ENCODE data around the gene MAPKAPK2. TPM values are rescaled to one million over a fixed set of nuclear protein-coding genes. Genes with fewer than 3 reads are reported as not detected.

The MAPKAPK2 gene
- total RNA-seq, 1 donor from 2014 or later, result 93.8 TPM

DNA sequence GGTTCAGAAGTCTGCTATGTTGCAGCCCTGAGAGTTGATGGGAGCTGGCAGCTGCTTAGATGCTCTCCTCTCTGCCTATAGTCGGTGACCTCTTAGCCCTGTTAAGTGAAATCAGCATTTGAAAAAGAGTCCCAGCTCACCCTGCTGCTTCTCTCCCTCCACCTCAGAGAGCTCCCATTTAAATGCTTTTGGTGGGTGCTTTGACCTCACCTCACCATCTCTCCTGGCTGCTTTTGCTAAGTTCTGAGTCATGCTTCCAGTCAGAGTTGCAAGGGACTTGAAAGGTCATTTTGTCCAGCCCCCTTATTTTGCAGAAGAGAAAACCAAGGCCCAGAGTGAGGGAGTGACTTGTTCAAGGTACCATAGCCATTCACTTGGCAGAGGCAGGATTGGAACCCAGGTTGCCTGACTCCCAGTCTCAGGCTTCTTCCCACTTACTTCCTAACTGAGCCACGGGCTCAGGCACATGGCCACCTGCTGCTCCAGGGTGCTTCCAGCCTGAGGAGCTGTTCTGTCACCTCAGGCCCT is 3.3 kb downstream of the MAPKAPK2 start:
- TF ChIP-seq, protein P1, sequence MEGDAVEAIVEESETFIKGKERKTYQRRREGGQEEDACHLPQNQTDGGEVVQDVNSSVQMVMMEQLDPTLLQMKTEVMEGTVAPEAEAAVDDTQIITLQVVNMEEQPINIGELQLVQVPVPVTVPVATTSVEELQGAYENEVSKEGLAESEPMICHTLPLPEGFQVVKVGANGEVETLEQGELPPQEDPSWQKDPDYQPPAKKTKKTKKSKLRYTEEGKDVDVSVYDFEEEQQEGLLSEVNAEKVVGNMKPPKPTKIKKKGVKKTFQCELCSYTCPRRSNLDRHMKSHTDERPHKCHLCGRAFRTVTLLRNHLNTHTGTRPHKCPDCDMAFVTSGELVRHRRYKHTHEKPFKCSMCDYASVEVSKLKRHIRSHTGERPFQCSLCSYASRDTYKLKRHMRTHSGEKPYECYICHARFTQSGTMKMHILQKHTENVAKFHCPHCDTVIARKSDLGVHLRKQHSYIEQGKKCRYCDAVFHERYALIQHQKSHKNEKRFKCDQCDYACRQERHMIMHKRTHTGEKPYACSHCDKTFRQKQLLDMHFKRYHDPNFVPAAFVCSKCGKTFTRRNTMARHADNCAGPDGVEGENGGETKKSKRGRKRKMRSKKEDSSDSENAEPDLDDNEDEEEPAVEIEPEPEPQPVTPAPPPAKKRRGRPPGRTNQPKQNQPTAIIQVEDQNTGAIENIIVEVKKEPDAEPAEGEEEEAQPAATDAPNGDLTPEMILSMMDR (IDR thresholded peaks at IDR 0.05; ENCODE audit: partially characterized antibody, unreplicated experiment), result no peak
- Mint-ChIP-seq H3K36me3 (ENCODE audit: unreplicated experiment) (no peaks in the 10 kb centered on the region), H3K4me1 (ENCODE audit: low read depth, unreplicated experiment) (peaks cover 51% of the 10 kb centered on the region), H3K27me3 (ENCODE audit: unreplicated experiment) (peaks cover 6% of the 10 kb centered on the region), H3K4me3 (ENCODE audit: unreplicated experiment) (peak overlapping the region; percentile 99), H3K9me3 (ENCODE audit: unreplicated experiment) (peaks cover 12% of the 10 kb centered on the region), H3K27ac (ENCODE audit: unreplicated experiment) (no peak overlapping the region)
- DNase-seq, result no peak

DNA sequence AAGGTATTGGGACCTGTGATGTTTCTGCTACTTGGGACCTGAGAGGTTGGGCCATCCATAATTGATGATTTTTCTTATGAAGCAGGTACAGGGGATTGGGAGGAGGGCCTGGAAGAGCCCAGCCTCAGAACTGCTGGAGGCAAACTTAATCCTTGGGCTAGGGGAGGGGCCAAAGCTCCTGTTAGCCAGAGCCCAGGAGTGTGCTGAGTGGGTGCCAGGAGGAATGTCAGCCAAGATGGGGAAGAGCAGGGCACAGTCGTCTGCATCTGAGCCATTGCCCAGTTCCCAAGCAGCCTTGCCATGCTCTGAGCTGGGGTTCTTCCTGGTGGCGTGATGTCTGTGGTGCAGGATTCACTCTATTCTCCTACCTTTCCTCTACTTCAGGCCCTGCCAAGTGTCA is 5.8 kb downstream of the MAPKAPK2 start:
- TF ChIP-seq, protein P1 (IDR thresholded peaks at IDR 0.05; ENCODE audit: partially characterized antibody, unreplicated experiment), result no peak

DNA sequence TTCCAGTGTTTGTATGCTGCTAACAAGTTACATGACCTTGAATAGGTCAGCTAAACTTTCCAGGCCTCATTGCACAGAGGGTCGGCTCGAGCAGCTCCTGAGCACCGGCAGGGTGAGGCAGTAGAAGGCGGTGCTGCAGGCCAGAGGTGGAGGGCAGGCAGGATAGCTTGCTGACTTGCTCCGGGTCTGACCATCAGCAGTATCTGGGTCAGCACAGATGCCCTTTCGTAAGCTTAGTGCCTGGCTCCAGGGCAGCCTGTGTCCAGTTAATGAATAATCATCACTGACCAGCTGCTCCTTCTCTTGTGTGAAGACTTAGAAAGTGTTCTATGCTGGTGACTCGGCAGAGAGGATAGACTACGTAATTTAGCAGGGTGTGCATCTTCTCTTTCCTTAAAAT is 6.9 kb downstream of the MAPKAPK2 start:
- H3K4me1 Mint-ChIP-seq (ENCODE audit: low read depth, unreplicated experiment), result peaks cover 80% of the 10 kb centered on the region
- TF ChIP-seq, protein P1 (IDR thresholded peaks at IDR 0.05; ENCODE audit: partially characterized antibody, unreplicated experiment), result no peak
- H3K27ac Mint-ChIP-seq (ENCODE audit: unreplicated experiment), result peak overlapping the region; percentile 13
- peak overlapping the region; percentile 53 for H3K4me3 Mint-ChIP-seq (ENCODE audit: unreplicated experiment)
- H3K9me3 Mint-ChIP-seq (ENCODE audit: unreplicated experiment), result peaks cover 10% of the 10 kb centered on the region
- H3K36me3 Mint-ChIP-seq (ENCODE audit: unreplicated experiment), result no peaks in the 10 kb centered on the region
- peaks cover 8% of the 10 kb centered on the region for H3K27me3 Mint-ChIP-seq (ENCODE audit: unreplicated experiment)
- no peak for DNase-seq

More for the DNA sequence above, 5.8 kb downstream of the MAPKAPK2 start:
- DNase-seq, result no peak
- Mint-ChIP-seq H3K27me3 (ENCODE audit: unreplicated experiment) (peaks cover 10% of the 10 kb centered on the region), H3K4me3 (ENCODE audit: unreplicated experiment) (peak overlapping the region; percentile 59), H3K4me1 (ENCODE audit: low read depth, unreplicated experiment) (peaks cover 73% of the 10 kb centered on the region), H3K27ac (ENCODE audit: unreplicated experiment) (peak overlapping the region; percentile 25), H3K36me3 (ENCODE audit: unreplicated experiment) (no peaks in the 10 kb centered on the region), H3K9me3 (ENCODE audit: unreplicated experiment) (peaks cover 14% of the 10 kb centered on the region)

DNA sequence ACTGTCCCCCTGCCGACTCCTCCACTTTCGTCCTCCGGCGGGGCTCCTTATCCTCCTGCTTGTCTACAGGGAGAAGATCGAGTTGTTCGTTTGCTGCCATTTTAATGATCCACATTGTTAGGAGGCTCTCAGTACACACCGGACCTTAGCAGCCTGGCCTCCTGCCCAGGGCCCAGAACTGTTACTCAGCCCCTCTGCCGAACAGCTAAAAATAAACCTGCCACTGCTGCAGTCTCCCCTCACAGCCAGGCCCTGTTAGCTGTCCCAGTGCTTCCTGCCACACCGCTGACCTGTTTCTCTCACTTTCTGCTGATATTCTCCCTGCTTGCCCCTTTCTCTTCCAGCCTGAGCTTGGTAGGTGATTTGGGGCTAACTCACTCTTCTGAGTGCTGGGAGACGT is 8.3 kb downstream of the MAPKAPK2 start:
- Mint-ChIP-seq H3K4me1 (ENCODE audit: low read depth, unreplicated experiment) (peaks cover 70% of the 10 kb centered on the region), H3K27ac (ENCODE audit: unreplicated experiment) (peak overlapping the region; percentile 71), H3K36me3 (ENCODE audit: unreplicated experiment) (no peaks in the 10 kb centered on the region), H3K27me3 (ENCODE audit: unreplicated experiment) (peaks cover 8% of the 10 kb centered on the region), H3K9me3 (ENCODE audit: unreplicated experiment) (peaks cover 10% of the 10 kb centered on the region), H3K4me3 (ENCODE audit: unreplicated experiment) (peak overlapping the region; percentile 77)
- TF ChIP-seq, protein P1 (IDR thresholded peaks at IDR 0.05; ENCODE audit: partially characterized antibody, unreplicated experiment), result no peak
- no peak for DNase-seq

DNA sequence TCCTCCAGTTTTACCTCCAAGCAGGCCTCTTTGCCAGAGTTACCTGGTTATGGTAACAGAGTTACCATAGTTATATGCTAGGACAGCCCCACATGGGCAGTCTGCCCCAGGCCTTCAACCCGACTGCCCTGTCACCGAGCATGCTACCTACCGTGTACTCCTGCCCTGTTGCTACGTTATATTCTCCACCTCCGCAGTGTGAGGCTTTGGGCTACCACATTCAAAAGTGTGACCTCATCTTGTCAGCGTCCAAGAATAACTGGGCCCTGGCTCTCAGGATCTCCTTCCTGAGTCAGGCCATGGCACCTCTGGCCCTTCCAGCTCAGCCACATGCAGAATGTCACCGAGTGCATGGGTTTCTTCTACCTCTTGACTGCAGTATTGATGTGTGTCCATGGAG is 8.9 kb downstream of the MAPKAPK2 start:
- H3K27ac Mint-ChIP-seq (ENCODE audit: unreplicated experiment), result peak overlapping the region; percentile 67
- no peaks in the 10 kb centered on the region for H3K36me3 Mint-ChIP-seq (ENCODE audit: unreplicated experiment)
- TF ChIP-seq, protein P1 (IDR thresholded peaks at IDR 0.05; ENCODE audit: partially characterized antibody, unreplicated experiment), result no peak
- peak overlapping the region; percentile 51 for H3K4me3 Mint-ChIP-seq (ENCODE audit: unreplicated experiment)
- H3K9me3 Mint-ChIP-seq (ENCODE audit: unreplicated experiment), result peaks cover 10% of the 10 kb centered on the region
- no peak for DNase-seq
- peaks cover 69% of the 10 kb centered on the region for H3K4me1 Mint-ChIP-seq (ENCODE audit: low read depth, unreplicated experiment)
- H3K27me3 Mint-ChIP-seq (ENCODE audit: unreplicated experiment), result peaks cover 8% of the 10 kb centered on the region

All from glutamatergic neuron (in vitro differentiated cells).